MV-4-11 (cell line): ENCODE measurements around the gene MGMT.
A peak's percentile ranks its signal among the peaks of the same experiment; 100 is the strongest.

ENCODE experiments used
- DNase-seq: peaks from one replicate; lab custom pipeline; 2025; lab: John Stamatoyannopoulos, UW

The MGMT gene

DNA sequence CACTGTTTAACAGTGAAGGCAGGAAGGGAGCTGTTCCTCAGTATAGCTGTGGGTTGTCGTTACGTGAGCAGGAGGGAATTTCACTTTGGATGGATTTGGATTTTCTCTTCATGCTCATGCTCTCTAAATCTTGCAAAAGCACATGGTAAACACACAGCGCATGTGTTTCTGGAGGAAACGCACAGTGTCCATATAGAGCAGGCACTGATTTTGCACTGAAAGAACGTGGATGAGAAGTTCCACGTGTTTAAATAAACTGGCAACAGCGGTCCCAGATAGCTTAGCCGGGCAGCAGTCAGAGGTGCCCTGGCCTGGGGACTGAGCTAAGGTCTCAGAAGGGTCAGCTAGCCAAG is 188.6 kb downstream of the MGMT start:
- DNase-seq: no peak

- no peak for DNase-seq
Measured at GRCh38 chr10:129656642-129657041, 189.6 kb downstream of the MGMT start.

DNA sequence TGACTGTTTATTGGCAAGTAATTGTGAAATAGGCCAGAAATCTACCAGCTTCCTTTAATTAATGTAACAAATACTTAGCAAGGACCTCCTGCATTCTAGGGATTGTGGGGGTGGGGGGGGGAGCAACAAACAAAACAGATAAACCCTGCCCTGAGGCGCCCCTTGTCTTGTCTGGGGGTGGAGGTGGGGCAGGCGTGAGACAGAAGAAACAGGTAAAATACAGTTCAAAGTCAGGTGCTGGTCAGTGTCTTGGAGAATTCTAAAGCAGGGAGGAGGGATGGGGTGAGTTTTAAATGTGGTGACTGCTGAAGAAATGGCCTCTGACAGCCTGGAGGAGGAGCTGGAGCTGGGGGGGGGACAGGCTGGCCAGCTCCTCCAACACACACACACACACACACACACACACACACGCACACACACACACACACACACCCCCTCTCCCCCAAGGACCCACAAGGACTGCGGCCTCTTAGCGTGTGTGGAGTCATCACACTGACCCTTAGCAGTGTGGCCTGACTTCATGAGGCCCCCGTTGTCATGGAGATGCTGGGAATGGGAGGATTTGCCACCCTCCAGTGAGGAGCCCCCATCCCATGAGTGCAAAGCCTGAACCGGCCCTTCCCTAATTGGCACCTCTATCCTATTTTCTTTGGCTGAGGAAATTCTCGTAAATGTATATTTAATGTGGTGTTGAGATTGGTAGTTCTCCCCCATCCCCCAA is 190.4 kb downstream of the MGMT start:
- no peak for DNase-seq

DNA sequence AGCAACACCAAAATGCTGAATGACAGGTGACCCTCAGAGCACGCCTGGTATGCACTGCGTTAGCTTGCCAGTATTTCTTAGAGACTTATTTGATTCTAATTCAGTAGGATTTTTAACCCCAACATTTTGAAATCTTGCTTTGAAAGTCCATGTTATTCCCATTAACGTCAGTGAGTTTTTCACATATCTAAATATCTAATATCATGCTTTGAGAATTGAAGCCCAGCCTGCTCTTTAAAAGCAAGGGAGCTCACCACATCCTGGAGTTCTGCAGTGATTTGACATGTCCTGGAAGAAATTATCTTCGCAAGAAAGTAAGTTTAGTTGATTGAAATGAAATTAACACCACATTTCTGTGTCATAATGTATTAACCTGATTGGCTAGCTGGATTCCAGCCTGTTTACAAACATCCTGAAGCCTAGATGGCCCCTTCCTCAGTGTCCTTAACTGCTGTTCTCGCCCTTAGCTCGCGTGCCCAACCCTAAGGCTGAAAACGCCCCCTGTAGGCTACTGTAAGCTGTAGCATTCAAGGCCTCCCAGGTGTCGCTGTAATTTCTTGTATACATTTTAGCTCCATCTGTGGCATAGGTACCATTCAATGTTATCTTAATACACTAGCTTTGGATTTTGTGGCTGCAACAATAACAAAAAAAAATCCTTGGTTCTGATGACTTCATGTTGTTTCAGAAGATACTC is 191.5 kb downstream of the MGMT start:
- DNase-seq: no peak

GRCh38 chr10:129659508-129660268 is 192.6 kb downstream of the MGMT start:
- peak; percentile 71 for DNase-seq

- no peak for DNase-seq
Measured at GRCh38 chr10:129660569-129660968, 193.5 kb downstream of the MGMT start.

GRCh38 chr10:129662426-129662825 is 195.4 kb downstream of the MGMT start:
- no peak for DNase-seq

GRCh38 chr10:129670124-129670523 is 203.1 kb downstream of the MGMT start:
- DNase-seq: no peak

- no peak for DNase-seq
Measured at GRCh38 chr10:129673292-129673691, 206.3 kb downstream of the MGMT start.

DNA sequence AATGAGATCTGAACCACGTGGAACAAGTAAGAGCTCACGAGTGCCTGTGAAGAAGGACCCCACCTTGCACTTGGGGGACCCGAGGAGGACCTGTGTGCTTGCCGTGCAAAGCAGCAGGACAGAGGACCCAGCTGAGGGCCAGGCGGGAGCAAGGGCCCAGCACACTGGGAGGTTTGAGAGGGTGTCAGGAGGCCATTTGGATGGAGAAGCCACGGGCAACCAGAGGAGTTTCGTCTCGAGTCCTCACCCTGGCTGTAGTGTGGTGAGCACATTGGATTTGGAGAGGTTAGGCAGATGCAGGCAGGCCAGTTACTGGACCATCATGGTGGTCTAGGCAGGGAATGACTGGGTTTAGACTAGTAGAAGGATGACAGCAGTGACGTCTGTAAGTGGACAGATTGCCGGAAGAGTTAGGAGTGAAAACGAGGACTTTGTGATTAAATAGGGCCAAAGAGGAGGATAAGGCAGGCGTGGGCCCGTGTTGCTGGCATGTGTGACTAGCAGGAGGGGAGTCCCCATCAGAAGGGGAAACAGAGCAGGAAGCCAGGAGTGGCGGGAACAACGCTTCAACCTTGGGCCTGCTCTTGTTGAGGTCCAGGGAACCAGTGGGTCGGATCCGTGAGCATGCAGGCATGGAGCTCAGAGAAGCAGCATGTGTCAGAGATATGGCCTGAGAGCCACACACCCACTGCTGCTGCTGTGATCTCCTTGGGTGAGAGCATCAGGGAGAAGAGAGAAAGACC is 208.2 kb downstream of the MGMT start:
- DNase-seq: no peak

- DNase-seq: no peak
Measured at GRCh38 chr10:129676014-129676413, 209.0 kb downstream of the MGMT start.

DNA sequence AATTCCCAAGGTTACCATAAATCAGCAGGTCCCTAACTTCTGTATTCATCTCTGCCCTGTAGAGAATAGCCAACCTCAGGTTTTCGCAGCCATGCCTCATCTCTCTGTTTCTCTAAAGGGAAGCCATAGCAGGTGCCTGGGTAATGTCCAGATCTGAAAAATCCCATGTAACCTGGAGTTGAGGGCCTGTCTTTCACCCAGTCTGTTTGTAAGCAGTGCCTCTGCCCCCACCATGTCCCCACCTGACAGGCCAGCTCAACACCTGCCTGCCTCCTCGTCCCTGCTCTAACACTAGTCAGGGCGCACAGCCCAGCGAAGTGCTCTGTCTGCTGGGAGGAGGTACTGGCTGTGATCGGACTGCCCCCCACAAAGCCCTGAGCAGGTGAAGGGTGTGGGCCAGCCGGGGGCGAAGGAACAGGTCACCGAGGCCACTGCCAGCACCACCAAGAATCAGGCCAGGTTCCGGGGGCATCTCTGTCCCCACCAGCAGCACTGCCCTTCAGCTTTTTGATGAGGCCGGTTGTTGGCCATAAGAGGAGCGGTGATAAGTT is 210.4 kb downstream of the MGMT start:
- DNase-seq: no peak

GRCh38 chr10:129678186-129678585 is 211.1 kb downstream of the MGMT start:
- no peak for DNase-seq

DNA sequence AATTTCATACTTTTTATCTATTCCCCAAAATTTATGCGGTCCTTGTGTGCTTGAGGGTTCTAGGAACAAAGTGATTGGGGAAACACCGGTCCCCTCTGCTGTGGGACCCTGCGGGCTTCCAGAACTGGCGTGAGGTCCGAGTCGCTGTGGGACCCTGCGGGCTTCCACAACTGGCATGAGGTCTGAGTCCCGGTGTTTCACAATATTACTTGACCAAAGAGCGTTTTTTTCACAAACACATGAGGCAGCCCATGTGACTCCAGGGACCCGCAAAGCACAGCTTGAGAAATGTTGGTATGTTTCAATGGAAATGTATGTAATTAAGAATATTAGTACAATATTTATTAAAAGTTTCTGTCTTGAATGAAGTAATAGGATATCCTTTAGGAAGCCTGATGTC is 212.2 kb downstream of the MGMT start:
- no peak for DNase-seq

- no peak for DNase-seq
Measured at GRCh38 chr10:129680661-129681344, 213.8 kb downstream of the MGMT start.

DNA sequence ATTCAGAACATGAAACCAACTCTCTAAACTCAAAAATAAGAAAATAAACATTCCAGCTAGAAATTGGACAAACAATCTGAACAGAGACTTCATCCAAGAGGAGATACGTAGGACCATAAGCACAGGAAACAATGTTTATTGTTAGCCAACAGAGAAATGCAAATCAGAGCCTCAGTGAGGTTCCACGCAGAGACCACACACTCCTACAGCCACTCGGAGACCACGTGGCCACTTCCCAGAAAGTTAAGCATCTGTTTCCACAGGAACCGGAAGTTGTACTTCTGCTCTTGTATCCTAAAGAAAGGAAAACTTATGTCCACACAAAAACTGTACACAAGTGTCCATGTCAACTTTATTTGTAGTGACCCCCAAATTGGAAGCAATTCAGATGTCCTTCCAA is 214.8 kb downstream of the MGMT start:
- DNase-seq: no peak

DNA sequence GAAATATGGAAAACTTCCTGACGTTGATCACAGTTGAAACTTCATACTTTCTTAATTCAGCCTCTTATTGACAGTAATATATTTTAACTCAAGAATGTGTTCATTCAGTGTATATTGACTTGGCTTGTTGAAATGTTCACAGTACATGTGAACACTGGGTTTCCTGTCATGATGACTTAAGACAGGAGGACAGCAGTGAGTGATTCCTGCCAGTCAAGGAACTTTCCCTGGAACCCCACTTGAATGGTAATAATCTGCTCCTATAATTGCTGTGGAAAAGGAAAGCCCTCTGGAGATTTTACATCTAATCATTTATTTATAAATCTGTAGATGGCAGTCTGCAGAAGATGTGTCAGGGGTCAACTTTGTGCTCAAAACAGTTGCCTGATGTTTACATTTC is 216.5 kb downstream of the MGMT start:
- DNase-seq: no peak

GRCh38 chr10:129683920-129684319 is 216.9 kb downstream of the MGMT start:
- DNase-seq: no peak

GRCh38 chr10:129685271-129685670 is 218.2 kb downstream of the MGMT start:
- DNase-seq: no peak

GRCh38 chr10:129689671-129690071 is 222.6 kb downstream of the MGMT start:
- DNase-seq: no peak

GRCh38 chr10:129690248-129691070 is 223.4 kb downstream of the MGMT start:
- no peak for DNase-seq
